ENCODE measurements around the gene PARK7. TPM values are rescaled to one million over a fixed set of nuclear protein-coding genes. Genes with fewer than 3 reads are reported as not detected.

The PARK7 gene
- total and polyA plus RNA-seq, 2 experiments from 2014 or later, result 178 to 679 TPM

DNA sequence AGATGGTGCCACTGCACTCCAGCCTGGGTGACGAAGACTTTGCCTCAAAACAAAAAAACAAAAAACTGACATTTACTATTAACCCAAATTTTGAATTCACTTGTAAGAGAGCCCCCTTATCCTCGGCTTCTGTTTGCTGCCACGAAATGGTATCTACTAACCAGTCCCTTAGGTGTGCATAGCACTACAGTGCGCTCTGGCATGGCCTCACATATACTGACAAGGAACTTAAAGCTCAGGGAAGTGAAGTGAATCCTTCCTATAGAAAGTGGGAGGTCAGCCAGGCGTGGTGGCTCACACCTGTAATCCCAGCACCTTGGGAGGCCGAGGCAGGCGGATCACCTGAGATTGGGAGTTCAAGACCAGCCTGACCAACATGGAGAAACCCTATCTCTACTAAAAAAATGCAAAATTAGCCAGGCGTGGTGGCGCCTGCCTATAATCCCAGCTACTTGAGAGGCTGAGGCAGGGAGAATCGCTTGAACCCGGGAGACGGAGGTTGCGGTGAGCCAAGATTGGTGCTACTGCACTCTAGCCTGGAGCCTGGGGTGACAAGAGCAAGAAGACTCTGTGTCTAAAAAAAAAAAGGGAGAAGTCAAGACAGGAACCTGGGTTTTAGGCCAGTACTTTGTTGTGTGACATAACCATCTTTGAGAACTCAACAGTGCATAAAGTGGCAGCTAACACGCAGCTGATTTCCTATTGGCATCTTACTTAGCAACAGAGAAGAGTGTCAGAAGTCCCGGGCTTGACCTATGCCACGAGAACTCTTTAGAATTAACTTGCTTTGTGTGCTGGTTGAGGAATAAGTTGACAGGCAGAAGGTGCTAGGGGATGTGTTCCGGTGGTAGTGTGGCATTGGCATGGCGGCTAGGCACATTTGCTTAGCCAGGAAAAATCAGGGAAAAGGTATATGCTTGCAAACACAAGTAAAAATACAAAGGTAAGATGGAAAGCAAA, 47.8 kb downstream of the PARK7 start:
- no peaks in the 10 kb centered on the region for H3K9me3 Mint-ChIP-seq
- no peak for ATAC-seq
- peaks cover 12% of the 10 kb centered on the region for H4K20me1 ChIP-seq (replicated peaks; ENCODE audit: insufficient read depth)

More for the DNA sequence above, 47.8 kb downstream of the PARK7 start:
- no peak overlapping the region for H3K27ac Mint-ChIP-seq
- Histone ChIP-seq H3K27ac (ENCODE audit: low read depth) (peak overlapping the region; percentile 81; the same call in 1 of the 2 replicates), H3K4me3 (no peak overlapping the region), H3K9me2 (ENCODE audit: insufficient read depth) (no peaks in the 10 kb centered on the region), H3K4me2 (no peak overlapping the region), H3K36me3 (ENCODE audit: insufficient read depth) (peaks cover 29% of the 10 kb centered on the region), H3K27me3 (ENCODE audit: insufficient read depth) (no peaks in the 10 kb centered on the region), H2AFZ (no peak overlapping the region), H3F3A (replicated peaks; ENCODE audit: low read depth) (peaks cover 16% of the 10 kb centered on the region), H3K4me1 (ENCODE audit: insufficient read depth) (peaks cover 21% of the 10 kb centered on the region), H3K79me2 (replicated peaks; ENCODE audit: insufficient read depth) (peaks cover 25% of the 10 kb centered on the region)
- no peaks in the 10 kb centered on the region for H3K27me3 Mint-ChIP-seq (ENCODE audit: insufficient read depth, low read depth, poor library complexity)
- peaks cover 40% of the 10 kb centered on the region for H3K36me3 Mint-ChIP-seq (ENCODE audit: low read depth)
- DNase-seq (ENCODE audit: low spot score), result no peak
- TF ChIP-seq CREB1 (CRISPR knock-in tag; IDR thresholded peaks at IDR 0.05; ENCODE audit: low read depth) (no peak), POLR2AphosphoS5 (IDR thresholded peaks at IDR 0.05; ENCODE audit: low read depth) (no peak; the same call in 1 of the 2 replicates), JUNB (IDR thresholded peaks at IDR 0.05; ENCODE audit: unreplicated experiment) (no peak), EZH2phosphoT487 (IDR thresholded peaks at IDR 0.05; ENCODE audit: unreplicated experiment) (no peak), CTCF (conservative IDR thresholded peaks at IDR 0.05; ENCODE audit: low read depth in 2 of 2) (no peak), NANOG (IDR thresholded peaks at IDR 0.05; ENCODE audit: borderline replicate concordance) (no peak), EZH2 (IDR thresholded peaks at IDR 0.05; ENCODE audit: low read depth, unreplicated experiment) (no peak), ZNF331 (CRISPR knock-in tag; IDR thresholded peaks at IDR 0.05; ENCODE audit: low read depth) (no peak), ZNF114 (CRISPR knock-in tag; IDR thresholded peaks at IDR 0.05) (no peak), ZNF462 (CRISPR knock-in tag; IDR thresholded peaks at IDR 0.05) (no peak)
- TF ChIP-seq, protein P1, sequence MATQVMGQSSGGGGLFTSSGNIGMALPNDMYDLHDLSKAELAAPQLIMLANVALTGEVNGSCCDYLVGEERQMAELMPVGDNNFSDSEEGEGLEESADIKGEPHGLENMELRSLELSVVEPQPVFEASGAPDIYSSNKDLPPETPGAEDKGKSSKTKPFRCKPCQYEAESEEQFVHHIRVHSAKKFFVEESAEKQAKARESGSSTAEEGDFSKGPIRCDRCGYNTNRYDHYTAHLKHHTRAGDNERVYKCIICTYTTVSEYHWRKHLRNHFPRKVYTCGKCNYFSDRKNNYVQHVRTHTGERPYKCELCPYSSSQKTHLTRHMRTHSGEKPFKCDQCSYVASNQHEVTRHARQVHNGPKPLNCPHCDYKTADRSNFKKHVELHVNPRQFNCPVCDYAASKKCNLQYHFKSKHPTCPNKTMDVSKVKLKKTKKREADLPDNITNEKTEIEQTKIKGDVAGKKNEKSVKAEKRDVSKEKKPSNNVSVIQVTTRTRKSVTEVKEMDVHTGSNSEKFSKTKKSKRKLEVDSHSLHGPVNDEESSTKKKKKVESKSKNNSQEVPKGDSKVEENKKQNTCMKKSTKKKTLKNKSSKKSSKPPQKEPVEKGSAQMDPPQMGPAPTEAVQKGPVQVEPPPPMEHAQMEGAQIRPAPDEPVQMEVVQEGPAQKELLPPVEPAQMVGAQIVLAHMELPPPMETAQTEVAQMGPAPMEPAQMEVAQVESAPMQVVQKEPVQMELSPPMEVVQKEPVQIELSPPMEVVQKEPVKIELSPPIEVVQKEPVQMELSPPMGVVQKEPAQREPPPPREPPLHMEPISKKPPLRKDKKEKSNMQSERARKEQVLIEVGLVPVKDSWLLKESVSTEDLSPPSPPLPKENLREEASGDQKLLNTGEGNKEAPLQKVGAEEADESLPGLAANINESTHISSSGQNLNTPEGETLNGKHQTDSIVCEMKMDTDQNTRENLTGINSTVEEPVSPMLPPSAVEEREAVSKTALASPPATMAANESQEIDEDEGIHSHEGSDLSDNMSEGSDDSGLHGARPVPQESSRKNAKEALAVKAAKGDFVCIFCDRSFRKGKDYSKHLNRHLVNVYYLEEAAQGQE (IDR thresholded peaks at IDR 0.05; ENCODE audit: unreplicated experiment), result no peak
- H3K4me1 Mint-ChIP-seq, result peaks cover 22% of the 10 kb centered on the region
- no peak overlapping the region for H3K4me3 Mint-ChIP-seq

Data from GM23338 (cell line).